GM21360 (cell line): ENCODE results near the gene JARID2.

Experiments
- ATAC-seq: cut with Tn5 transposase; IDR thresholded peaks from one replicate; pipeline ENCODE4 v1.9.1; 2021; ENCODE audit warnings: mild to moderate bottlenecking, moderate library complexity; ENCODE audit not compliant: unreplicated experiment

The JARID2 gene

GRCh38 chr6:15477746-15478145 is 231.9 kb downstream of the JARID2 start:
- no peak for ATAC-seq

GRCh38 chr6:15479761-15480160 is 233.9 kb downstream of the JARID2 start:
- ATAC-seq, result no peak

GRCh38 chr6:15480525-15480924 is 234.7 kb downstream of the JARID2 start:
- no peak for ATAC-seq

- no peak for ATAC-seq
Measured at GRCh38 chr6:15481390-15482291, 235.8 kb downstream of the JARID2 start.

- no peak for ATAC-seq
Measured at GRCh38 chr6:15483060-15483459, 237.2 kb downstream of the JARID2 start.

- ATAC-seq, result no peak
Measured at GRCh38 chr6:15484140-15484539, 238.3 kb downstream of the JARID2 start.

- no peak for ATAC-seq
Measured at GRCh38 chr6:15484821-15485220, 239.0 kb downstream of the JARID2 start.

- no peak for ATAC-seq
Measured at GRCh38 chr6:15485936-15486335, 240.1 kb downstream of the JARID2 start.

GRCh38 chr6:15487262-15487661 is 241.4 kb downstream of the JARID2 start:
- no peak for ATAC-seq

GRCh38 chr6:15489261-15489962 is 243.5 kb downstream of the JARID2 start:
- no peak for ATAC-seq

- no peak for ATAC-seq
Measured at GRCh38 chr6:15490242-15491100, 244.6 kb downstream of the JARID2 start.

- no peak for ATAC-seq
Measured at GRCh38 chr6:15491255-15491985, 245.6 kb downstream of the JARID2 start.

GRCh38 chr6:15491986-15492269 is 246.1 kb downstream of the JARID2 start:
- no peak for ATAC-seq

GRCh38 chr6:15493437-15494168 is 247.7 kb downstream of the JARID2 start:
- no peak for ATAC-seq

- no peak for ATAC-seq
Measured at GRCh38 chr6:15495375-15495901, 249.6 kb downstream of the JARID2 start.

- no peak for ATAC-seq
Measured at GRCh38 chr6:15496345-15497131, 250.7 kb downstream of the JARID2 start.

GRCh38 chr6:15498640-15499039 is 252.8 kb downstream of the JARID2 start:
- no peak for ATAC-seq

- no peak for ATAC-seq
Measured at GRCh38 chr6:15499125-15499524, 253.3 kb downstream of the JARID2 start.

- no peak for ATAC-seq
Measured at GRCh38 chr6:15499591-15499990, 253.7 kb downstream of the JARID2 start.
